Trophoblast cell (in vitro differentiated cells and primary cell): ENCODE measurements around the gene EPAS1.
A peak's percentile ranks its signal among the peaks of the same experiment; 100 is the strongest.

Source experiments
- DNase-seq, 2 donors: peaks; one replicate each; pipeline ENCODE4 v3.0.0-alpha.2; 2016
- H2AFZ ChIP-seq: 2 replicates; pipeline ENCODE4 v1.6.1; 2013; ENCODE audit warnings: low read length, moderate library complexity, mild to moderate bottlenecking; ENCODE audit not compliant: insufficient read depth, poor library complexity
- H2AK5ac ChIP-seq: 2 replicates; pipeline ENCODE4 v1.6.1; 2013; ENCODE audit warnings: mild to moderate bottlenecking, low read length
- H2BK120ac ChIP-seq: 2 replicates; pipeline ENCODE4 v1.6.1; 2013; ENCODE audit warnings: low read length, mild to moderate bottlenecking, moderate library complexity; ENCODE audit not compliant: insufficient read depth, poor library complexity
- H2BK12ac ChIP-seq: 2 replicates; pipeline ENCODE4 v1.6.1; 2013; ENCODE audit warnings: mild to moderate bottlenecking, low read length, moderate library complexity
- H2BK5ac ChIP-seq: 2 replicates; pipeline ENCODE4 v1.6.1; 2013; ENCODE audit warnings: low read length, low read depth, moderate library complexity, mild to moderate bottlenecking; ENCODE audit not compliant: poor library complexity
- H3K14ac ChIP-seq: 2 replicates; pipeline ENCODE4 v1.6.1; 2013; ENCODE audit warnings: mild to moderate bottlenecking, low read length
- H3K18ac ChIP-seq: 2 replicates; pipeline ENCODE4 v1.6.1; 2013; ENCODE audit warnings: mild to moderate bottlenecking, low read length
- H3K23ac ChIP-seq: 2 replicates; pipeline ENCODE4 v1.6.1; 2013; ENCODE audit warnings: low read length
- H3K27ac ChIP-seq: 2 replicates; pipeline ENCODE4 v1.5.1; 2013; ENCODE audit warnings: low read depth, mild to moderate bottlenecking, inconsistent platforms, low read length, moderate library complexity
- H3K27me3 ChIP-seq: 2 replicates; pipeline ENCODE4 v1.6.1; 2013; ENCODE audit warnings: inconsistent platforms, mild to moderate bottlenecking, low read length, moderate library complexity; ENCODE audit not compliant: insufficient read depth
- H3K36me3 ChIP-seq, 2 experiments: 1 replicate in 1 of 2; 2 replicates in 1 of 2; pipeline ENCODE4 v1.6.1; 2013; ENCODE audit warnings: low read length in 2 of 2, mild to moderate bottlenecking in 2 of 2, moderate library complexity in 1 of 2; ENCODE audit not compliant: insufficient read depth in 2 of 2, control insufficient read depth in 1 of 2
- H3K4ac ChIP-seq: 2 replicates; pipeline ENCODE4 v1.6.1; 2013; ENCODE audit warnings: low read depth, mild to moderate bottlenecking, low read length, moderate library complexity
- H3K4me1 ChIP-seq, 2 experiments: 1 replicate in 1 of 2; 2 replicates in 1 of 2; pipeline ENCODE4 v1.6.1; 2013; ENCODE audit warnings: low read length in 2 of 2, mild to moderate bottlenecking in 2 of 2, moderate library complexity in 1 of 2; ENCODE audit not compliant: insufficient read depth in 2 of 2, control insufficient read depth in 1 of 2
- H3K4me2 ChIP-seq: 2 replicates; pipeline ENCODE4 v1.6.1; 2013; ENCODE audit warnings: inconsistent platforms, mild to moderate bottlenecking, low read length, moderate library complexity
- H3K4me3 ChIP-seq: 2 replicates; pipeline ENCODE4 v1.5.1; 2013; ENCODE audit warnings: mild to moderate bottlenecking, low read depth, low read length, inconsistent platforms
- H3K79me1 ChIP-seq: one replicate; pipeline ENCODE4 v1.6.1; 2013; ENCODE audit warnings: low read length
- H3K79me2 ChIP-seq: 2 replicates; pipeline ENCODE4 v1.6.1; 2013; ENCODE audit warnings: low read length, mild to moderate bottlenecking; ENCODE audit not compliant: control insufficient read depth, insufficient read depth, poor library complexity
- H3K9ac ChIP-seq: 2 replicates; pipeline ENCODE4 v1.6.1; 2013; ENCODE audit warnings: mild to moderate bottlenecking, low read length
- H3K9me3 ChIP-seq: 2 replicates; pipeline ENCODE4 v1.6.1; 2013; ENCODE audit warnings: low read depth, mild to moderate bottlenecking, control low read depth, inconsistent platforms, low read length; ENCODE audit not compliant: insufficient read depth
- H4K12ac ChIP-seq: 2 replicates; pipeline ENCODE4 v1.6.1; 2013; ENCODE audit warnings: low read depth, mild to moderate bottlenecking, low read length, moderate library complexity
- H4K8ac ChIP-seq: 2 replicates; pipeline ENCODE4 v1.6.1; 2013; ENCODE audit warnings: low read depth, mild to moderate bottlenecking, low read length, moderate library complexity
- H4K91ac ChIP-seq: one replicate; pipeline ENCODE4 v1.6.1; 2013; ENCODE audit warnings: low read depth, mild to moderate bottlenecking, low read length, moderate library complexity
- WGBS: extraction: QIAGEN DNeasy Blood & Tissue Kit; methylation state at CpG from one replicate; pipeline ENCODE4 v1.1.7; 2013; ENCODE audit warnings: missing lambda C conversion rate; ENCODE audit not compliant: insufficient read length, insufficient coverage; ENCODE audit errors: extremely low coverage; 5-methylcytosine and 5-hydroxymethylcytosine counted together

The EPAS1 gene

DNA sequence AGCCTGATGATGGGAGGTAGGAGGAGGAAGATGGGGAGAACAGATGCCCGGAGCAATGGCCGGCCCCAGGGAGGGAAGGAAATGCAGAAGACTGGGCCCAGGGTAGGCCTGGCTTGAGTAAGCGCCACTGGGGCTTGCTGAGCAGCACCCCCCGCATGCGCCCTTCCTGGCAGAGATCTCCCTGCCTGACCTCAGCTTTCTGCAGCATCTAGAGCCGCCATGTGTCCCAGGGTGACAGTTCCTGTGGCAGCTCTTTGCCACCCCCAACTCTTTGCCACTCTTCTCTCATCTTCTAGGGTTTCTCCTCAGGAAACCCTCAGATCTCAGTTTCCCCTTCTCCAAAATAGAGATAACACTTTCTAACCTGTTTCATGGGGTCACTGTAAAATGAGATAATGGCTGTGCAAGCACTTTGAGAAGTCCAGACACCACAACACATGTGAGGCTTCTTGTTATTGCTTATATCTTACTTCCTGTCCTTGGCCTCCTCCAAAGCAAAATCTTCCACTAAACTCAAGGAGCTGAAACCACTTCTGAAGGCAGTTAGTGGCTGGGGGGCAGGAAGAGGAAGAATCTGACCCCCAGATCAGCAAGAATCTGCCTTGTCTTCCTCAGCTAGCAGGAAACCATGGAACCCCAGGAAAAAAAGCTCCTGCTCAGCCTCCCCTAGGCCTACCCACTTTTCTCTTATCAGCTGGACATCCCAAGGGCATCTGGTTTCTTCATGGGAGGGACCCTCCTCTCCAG lies 64.9 kb downstream of the EPAS1 start:
- Histone ChIP-seq H4K12ac (no peak overlapping the region), H4K91ac (no peak overlapping the region), H3K36me3 (peaks cover 46 to 72% of the 10 kb centered on the region in 2 experiments), H3K79me1 (no peaks in the 10 kb centered on the region), H2AK5ac (no peak overlapping the region), H2AFZ (no peak overlapping the region), H3K18ac (peak overlapping the region; percentile 63), H2BK120ac (no peak overlapping the region), H3K27ac (peak overlapping the region; percentile 5), H3K79me2 (peaks cover 7% of the 10 kb centered on the region), H2BK12ac (peak overlapping the region; percentile 11), H3K14ac (no peak overlapping the region), H3K9me3 (peaks cover 4% of the 10 kb centered on the region), H3K4me2 (no peak overlapping the region), H3K23ac (no peak overlapping the region), H2BK5ac (peak overlapping the region; percentile 28), H3K4ac (peak overlapping the region; percentile 66), H3K9ac (no peak overlapping the region), H4K8ac (no peak overlapping the region), H3K27me3 (no peaks in the 10 kb centered on the region), H3K4me1 (peaks cover 5 to 6% of the 10 kb centered on the region in 2 experiments), H3K4me3 (no peak overlapping the region)
- no CpG with 5 or more reads among the region's 6 CpGs for WGBS
- DNase-seq = no peak

DNA sequence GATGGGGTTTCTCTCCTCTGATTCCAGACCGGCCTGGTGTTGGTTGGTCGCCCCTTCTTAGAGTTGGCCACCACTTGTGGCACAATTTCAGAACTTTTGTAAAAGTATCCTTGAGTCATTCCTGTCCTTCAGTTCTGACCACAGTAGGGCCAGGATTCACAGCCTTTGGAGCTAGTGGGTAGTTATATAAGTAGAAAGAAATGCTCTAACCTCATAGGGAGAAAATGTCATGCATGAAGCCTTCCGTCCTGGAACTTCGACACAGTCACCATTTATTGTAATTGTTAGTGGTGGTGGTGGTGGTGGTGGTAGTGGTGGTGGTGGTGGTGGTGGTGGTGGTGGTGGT lies 65.4 kb downstream of the EPAS1 start:
- no peak overlapping the region for H2AFZ ChIP-seq
- no peak overlapping the region for H2BK12ac ChIP-seq
- no peak overlapping the region for H3K9ac ChIP-seq
- H3K79me1 ChIP-seq = no peaks in the 10 kb centered on the region
- H3K27ac ChIP-seq = peak overlapping the region; percentile 5
- no peak overlapping the region for H2BK120ac ChIP-seq
- no peak overlapping the region for H2AK5ac ChIP-seq
- no peak overlapping the region for H2BK5ac ChIP-seq
- no peak overlapping the region for H3K4me3 ChIP-seq
- peaks cover 7% of the 10 kb centered on the region for H3K79me2 ChIP-seq
- H3K18ac ChIP-seq = no peak overlapping the region
- peaks cover 45 to 71% of the 10 kb centered on the region in 2 experiments for H3K36me3 ChIP-seq
- H4K8ac ChIP-seq = no peak overlapping the region
- WGBS = no CpG with 5 or more reads among the region's 4 CpGs
- no peak overlapping the region for H4K91ac ChIP-seq
- DNase-seq = peak; percentile 62 to 82
- no peak overlapping the region for H3K23ac ChIP-seq
- H3K4ac ChIP-seq = no peak overlapping the region
- no peaks in the 10 kb centered on the region for H3K27me3 ChIP-seq
- H3K4me2 ChIP-seq = no peak overlapping the region
- H4K12ac ChIP-seq = no peak overlapping the region
- no peak overlapping the region for H3K14ac ChIP-seq
- peaks cover 5 to 6% of the 10 kb centered on the region in 2 experiments for H3K4me1 ChIP-seq
- H3K9me3 ChIP-seq = peaks cover 5% of the 10 kb centered on the region

DNA sequence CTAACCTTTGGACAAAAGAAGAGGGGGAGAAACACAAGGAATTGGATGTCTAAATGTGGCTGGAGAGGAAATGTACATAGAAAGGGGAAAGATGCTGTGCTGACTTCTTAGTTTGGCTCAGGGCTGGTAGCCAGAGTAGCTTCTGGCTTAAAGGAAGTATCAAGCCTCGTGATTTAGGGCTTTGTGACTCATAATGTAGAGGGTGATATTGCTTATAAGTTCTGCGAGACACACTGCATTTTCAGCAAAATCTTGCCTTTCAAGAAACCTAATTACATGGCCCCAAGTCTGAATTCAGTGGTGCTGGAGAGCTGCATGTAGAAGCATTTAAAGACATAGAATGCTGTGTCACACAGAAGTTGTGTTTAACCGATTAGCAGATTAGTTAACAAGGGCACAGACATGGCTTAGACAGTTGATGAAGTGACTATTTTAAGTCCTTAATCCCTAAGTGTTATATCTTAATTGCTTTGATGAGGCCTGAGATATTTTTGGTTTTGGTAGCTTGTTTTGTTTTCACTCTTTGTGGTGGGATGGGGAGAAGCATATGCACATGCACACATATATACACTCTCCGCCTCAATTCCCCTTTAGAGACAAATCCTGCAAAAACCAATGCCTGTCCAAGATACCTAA lies 66.4 kb downstream of the EPAS1 start:
- no CpG with 5 or more reads among the region's 4 CpGs for WGBS

DNA sequence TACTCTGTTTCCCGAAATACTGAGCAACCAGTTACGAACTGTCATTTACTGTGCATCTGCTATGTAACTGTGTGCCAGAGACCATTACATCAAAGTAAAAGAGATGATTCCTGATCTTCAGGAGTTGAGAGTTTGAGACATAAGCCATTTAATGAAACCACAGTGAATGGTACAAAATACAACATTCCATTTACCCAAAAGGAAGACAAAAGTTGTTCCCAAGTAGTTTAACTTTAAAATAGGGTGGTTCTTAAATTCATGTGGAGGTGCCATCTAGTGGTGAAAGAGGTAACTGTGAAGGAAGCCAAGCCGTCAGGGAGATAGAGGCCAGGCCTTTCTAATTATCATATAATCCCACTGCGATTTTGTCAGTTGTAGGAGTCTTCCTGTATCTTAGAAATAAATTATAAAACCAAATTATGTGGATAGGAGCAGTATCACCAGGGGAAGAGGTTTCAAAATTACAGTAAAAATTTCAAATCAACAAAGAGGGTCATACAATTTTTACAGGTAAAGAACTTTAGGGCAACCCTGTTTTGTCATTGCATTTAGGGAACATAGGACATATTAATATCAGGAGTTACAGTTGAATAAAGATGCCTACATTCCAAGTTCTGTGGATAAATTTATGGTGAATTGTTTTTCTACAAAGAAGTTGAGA lies 67.7 kb downstream of the EPAS1 start:
- no peak overlapping the region for H3K27ac ChIP-seq

More for the DNA sequence above, 66.4 kb downstream of the EPAS1 start:
- Histone ChIP-seq H3K27ac (no peak overlapping the region), H2AFZ (no peak overlapping the region), H3K27me3 (no peaks in the 10 kb centered on the region), H2BK5ac (no peak overlapping the region), H2BK120ac (no peak overlapping the region), H4K8ac (no peak overlapping the region), H3K4ac (no peak overlapping the region), H4K12ac (no peak overlapping the region), H3K4me1 (peaks cover 5 to 6% of the 10 kb centered on the region in 2 experiments), H3K79me1 (no peaks in the 10 kb centered on the region), H3K9me3 (peaks cover 5% of the 10 kb centered on the region), H3K9ac (no peak overlapping the region), H3K4me3 (no peak overlapping the region), H3K4me2 (no peak overlapping the region), H3K79me2 (peaks cover 7% of the 10 kb centered on the region), H3K23ac (no peak overlapping the region), H4K91ac (no peak overlapping the region), H2BK12ac (no peak overlapping the region), H2AK5ac (no peak overlapping the region), H3K18ac (no peak overlapping the region), H3K36me3 (peaks cover 41 to 71% of the 10 kb centered on the region in 2 experiments), H3K14ac (no peak overlapping the region)
- DNase-seq = peak in 1 of 2 donors; percentile 51

More for the DNA sequence above, 67.7 kb downstream of the EPAS1 start:
- Histone ChIP-seq H3K4me2 (no peak overlapping the region), H4K12ac (no peak overlapping the region), H3K79me1 (no peaks in the 10 kb centered on the region), H3K36me3 (peaks cover 48 to 74% of the 10 kb centered on the region in 2 experiments), H3K9me3 (peaks cover 5% of the 10 kb centered on the region), H2BK120ac (no peak overlapping the region), H4K8ac (no peak overlapping the region), H3K18ac (no peak overlapping the region), H4K91ac (no peak overlapping the region), H2BK12ac (no peak overlapping the region), H3K79me2 (peaks cover 7% of the 10 kb centered on the region), H2AK5ac (no peak overlapping the region), H2AFZ (no peak overlapping the region), H3K14ac (no peak overlapping the region), H2BK5ac (no peak overlapping the region), H3K4ac (no peak overlapping the region), H3K23ac (no peak overlapping the region), H3K4me1 (peaks cover 5 to 6% of the 10 kb centered on the region in 2 experiments), H3K27me3 (no peaks in the 10 kb centered on the region), H3K9ac (no peak overlapping the region), H3K4me3 (no peak overlapping the region)
- WGBS = no CpG with 5 or more reads among the region's 4 CpGs
- peak in 1 of 2 donors; percentile 80 for DNase-seq
